Measurements from ENCODE around the gene ABR.

DNA sequence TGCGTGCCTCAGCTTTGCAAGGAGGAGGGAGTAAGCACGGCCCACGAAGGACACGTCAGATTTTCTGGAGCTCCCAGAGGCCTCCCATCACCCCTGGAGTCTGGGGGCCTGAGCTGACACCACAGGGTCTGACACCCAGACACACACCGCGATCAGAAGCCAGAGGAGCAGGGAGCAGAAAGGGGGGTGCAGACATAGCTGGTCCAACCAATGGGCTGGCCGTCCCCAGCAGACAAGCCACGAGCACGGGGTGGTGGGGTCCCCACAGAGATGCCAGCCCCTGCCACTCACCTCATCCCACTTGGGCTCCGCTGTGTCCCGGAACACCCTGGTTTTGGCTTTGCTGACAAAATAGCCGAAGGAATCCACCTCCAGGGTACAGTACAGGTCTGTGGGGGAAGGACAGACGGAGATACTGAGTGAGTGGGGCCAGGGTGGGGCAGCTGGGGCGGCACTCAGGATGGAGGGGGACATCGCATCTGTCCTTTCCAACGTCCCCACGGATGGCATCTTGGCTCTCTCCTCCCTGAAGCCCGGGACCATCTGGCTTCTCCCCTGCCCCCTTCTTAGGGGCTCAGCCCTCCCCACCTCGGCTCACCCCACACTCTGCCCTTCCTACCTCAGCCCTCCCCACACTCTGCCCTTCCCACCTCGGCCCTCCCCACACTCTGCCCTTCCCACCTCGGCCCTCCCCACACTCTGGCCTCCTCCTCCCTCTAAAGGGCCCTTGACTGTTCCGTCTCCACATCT, 129.4 kb downstream of the ABR start:
- TF ChIP-seq, protein P1, sequence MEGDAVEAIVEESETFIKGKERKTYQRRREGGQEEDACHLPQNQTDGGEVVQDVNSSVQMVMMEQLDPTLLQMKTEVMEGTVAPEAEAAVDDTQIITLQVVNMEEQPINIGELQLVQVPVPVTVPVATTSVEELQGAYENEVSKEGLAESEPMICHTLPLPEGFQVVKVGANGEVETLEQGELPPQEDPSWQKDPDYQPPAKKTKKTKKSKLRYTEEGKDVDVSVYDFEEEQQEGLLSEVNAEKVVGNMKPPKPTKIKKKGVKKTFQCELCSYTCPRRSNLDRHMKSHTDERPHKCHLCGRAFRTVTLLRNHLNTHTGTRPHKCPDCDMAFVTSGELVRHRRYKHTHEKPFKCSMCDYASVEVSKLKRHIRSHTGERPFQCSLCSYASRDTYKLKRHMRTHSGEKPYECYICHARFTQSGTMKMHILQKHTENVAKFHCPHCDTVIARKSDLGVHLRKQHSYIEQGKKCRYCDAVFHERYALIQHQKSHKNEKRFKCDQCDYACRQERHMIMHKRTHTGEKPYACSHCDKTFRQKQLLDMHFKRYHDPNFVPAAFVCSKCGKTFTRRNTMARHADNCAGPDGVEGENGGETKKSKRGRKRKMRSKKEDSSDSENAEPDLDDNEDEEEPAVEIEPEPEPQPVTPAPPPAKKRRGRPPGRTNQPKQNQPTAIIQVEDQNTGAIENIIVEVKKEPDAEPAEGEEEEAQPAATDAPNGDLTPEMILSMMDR (IDR thresholded peaks at IDR 0.05; ENCODE audit: low read depth, low read length), result no peak
- no peak for TF ChIP-seq EZH2phosphoT487 (IDR thresholded peaks at IDR 0.05; ENCODE audit: low read depth)

Measured in OCI-LY3 (cell line).